ENCODE data around the gene MYO18A.

Gene MYO18A

GRCh38 chr17:29021226-29021625 is 159.0 kb downstream of the MYO18A start:
- no peak for DNase-seq

Measured in stimulated activated CD4-positive, alpha-beta T cell treated with anti-CD3 and anti-CD28 coated beads, Interleukin-4, amount 100 ng/mL, for 1 hour (primary cell).